PC-9 (cell line): ENCODE measurements around the gene EXOG.

Experiments used
- CTCF ChIP-seq: fragments of 200-600 bp; sonication (generic); conservative IDR thresholded peaks from 2 replicates; pipeline ENCODE4 v1.6.1; 2017; ENCODE audit warnings: mixed run types, antibody characterized with exemption, mild to moderate bottlenecking, moderate library complexity
- EZH2 ChIP-seq: fragments of 200-600 bp; sonication (generic); IDR thresholded peaks from 2 replicates; pipeline ENCODE4 v1.8.0; 2017; ENCODE audit warnings: antibody characterized with exemption, low read depth

- TF ChIP-seq CTCF: no peak
- no peak for TF ChIP-seq EZH2
These were observed 7.2 kb upstream of the EXOG start for GRCh38 chr3:38488949-38489348.
